Lung microvascular endothelial cell (primary cell): ENCODE results near the gene FBN1. TPM values are rescaled to one million over a fixed set of nuclear protein-coding genes. Genes with fewer than 3 reads are reported as not detected.

Source experiments
- DNase-seq, 2 donors: peaks; one replicate each; pipeline versions ENCODE4 v3.0.0 to v3.0.0-alpha.2; 2010; ENCODE audit warnings: low read depth in 2 of 2
- total RNA-seq: library from RNA; depleted of rRNA; stranded (reverse); fragments of >200 nt; gene quantifications from 2 replicates; pipeline ENCODE4 v1.2.1, GENCODE V29; 2014

Gene FBN1
- total RNA-seq, 1 donor from 2014 or later, result 69.0 TPM

DNA sequence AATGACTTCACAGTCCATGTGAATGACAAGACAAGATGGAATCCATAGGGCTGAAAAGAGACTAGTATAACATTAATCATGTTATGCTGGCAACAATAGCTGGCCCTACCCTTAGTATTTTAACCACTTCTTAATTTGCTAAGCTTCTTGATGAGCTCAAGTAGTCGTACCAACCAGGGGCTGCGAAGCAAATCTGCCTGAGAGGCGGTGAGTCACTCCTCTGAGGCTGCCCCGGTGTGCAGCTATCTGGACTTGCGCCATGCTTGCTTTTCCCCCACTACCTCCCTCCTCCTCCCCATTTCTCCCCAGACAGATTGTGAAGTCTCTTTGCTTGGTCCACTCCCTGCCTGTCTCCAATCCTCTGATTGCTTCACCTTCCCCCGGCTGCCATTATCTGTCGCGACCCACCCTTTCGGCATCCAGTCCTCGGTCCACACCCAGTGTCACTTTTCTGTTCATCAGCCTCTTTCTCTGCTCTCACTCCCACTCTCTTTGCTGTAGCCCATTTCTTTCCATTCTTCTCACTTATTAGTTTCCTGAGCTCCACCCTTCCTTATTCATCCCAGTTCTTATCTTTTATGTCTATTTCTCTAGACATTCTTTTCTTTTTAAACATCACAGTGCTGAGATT, 271.6 kb downstream of the FBN1 start:
- DNase-seq, result peak in 1 of 2 donors; percentile 83

DNA sequence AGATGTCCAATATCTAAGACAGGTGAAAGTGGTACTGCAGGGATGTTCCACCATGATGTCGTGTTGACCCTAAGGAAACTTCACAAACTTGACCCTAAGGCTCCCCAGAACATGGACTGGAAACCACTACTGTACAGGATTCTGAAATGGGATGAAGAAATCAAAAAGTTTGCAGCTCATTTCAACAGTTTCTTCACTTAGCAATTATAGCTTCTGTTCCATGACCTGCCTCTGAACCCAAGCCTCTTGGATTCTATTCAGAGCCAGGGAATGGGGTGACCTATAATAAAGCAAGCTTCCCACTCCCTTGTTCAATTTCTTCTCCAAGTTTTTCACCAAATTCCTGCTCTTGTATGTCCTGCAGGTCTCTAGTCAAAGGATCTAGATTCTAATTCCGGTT, 273.5 kb downstream of the FBN1 start:
- DNase-seq, result no peak

DNA sequence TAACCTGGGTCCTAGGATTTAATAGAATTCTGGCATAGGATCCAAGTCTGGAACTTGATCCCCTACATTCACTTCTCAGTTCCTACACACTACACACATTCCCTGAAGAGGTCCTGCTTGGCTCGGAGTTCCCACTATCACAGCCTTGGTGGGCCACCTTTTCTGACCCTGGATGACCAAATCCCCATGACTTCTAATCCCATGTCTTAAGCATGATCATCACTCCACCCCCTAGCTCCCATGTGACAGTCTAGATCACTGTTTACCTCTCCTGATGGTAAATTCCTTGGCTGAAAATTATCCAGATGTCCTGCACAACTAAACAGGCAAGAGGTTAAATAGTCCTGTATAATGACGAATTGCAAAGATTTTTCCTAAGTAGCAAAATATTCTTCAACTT, 274.0 kb downstream of the FBN1 start:
- DNase-seq, result no peak

DNA sequence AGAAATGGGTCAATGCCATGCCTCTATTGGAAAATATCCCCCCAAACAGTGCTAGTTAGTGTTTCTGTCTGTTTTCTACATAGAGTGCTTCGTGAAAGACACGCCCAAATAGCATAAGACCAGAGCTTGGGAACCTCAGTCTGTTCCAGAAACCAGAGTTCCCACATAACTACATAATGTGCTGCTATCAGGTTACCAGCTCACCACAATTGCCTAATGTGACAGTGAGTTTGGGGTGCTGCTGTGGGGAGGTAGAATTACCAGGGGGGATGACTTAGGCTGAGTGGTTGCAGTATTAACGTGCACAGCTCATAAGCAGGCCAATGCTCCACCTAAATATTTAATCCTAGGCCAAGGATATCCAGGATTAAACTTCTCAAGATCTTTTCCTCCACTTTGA, 275.0 kb downstream of the FBN1 start:
- DNase-seq, result no peak

DNA sequence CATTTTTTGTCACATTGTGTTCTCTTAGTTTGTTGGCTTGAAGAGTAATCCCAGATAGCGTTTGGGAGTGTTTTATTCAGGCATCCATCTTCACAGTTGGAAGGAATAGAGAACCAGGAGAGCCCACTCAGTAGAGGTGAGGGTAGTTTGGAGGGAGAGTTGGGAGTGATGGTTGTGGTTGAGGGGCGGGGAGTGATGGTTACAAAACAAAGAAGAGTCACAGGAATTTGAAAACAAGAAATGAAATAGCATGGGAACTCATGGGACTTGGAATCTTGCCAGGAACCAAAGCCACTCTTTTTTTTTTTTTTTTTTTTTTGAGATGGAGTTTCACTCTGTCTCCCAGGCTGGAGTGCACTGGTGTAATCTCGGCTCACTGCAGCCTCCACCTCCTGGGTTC, 278.0 kb downstream of the FBN1 start:
- peak in 1 of 2 donors; percentile 71 for DNase-seq

- DNase-seq, result peak in 1 of 2 donors; percentile 38
Observed at GRCh38 chr15:48366584-48367312, 278.8 kb downstream of the FBN1 start.

- no peak for DNase-seq
Observed at GRCh38 chr15:48365575-48365974, 279.9 kb downstream of the FBN1 start.

DNA sequence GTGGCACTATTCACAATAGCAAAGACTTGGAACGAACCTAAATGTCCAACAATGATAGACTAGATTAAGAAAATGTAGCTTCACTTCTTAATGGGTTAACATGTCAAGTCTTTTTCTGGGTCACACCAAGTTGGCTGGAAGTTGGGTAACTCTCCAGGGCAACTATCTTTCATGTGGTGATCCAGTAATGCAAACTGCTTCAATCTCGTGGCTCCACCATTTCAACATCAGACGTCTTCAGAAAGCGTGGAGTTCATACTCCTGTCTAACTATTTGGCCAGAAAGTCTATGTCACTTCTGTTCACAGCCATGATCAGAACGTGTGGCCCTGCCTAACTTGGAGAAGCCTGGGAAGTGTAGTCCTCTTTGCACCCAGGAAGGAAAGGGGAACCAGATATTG, 282.0 kb downstream of the FBN1 start:
- DNase-seq, result no peak

GRCh38 chr15:48361685-48362084, 283.8 kb downstream of the FBN1 start:
- DNase-seq, result no peak

DNA sequence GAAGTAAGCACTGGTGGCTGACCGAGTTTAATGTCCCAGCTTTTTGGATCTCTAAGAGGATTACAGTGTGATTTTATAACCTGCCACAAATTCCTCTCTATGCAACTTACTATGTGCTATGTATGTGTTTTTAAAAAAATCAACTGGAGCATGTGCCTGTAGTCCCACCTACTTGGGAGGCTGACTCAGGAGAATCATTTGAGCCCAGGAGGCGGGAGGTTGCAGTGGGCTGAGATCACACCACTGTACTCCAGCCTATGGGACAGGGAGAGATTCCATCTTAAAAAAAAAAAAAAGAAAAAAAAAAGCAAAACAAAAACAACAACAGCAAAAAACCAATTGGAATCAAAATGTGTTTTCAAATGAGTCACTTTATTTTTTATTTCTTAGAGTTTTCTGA, 284.7 kb downstream of the FBN1 start:
- DNase-seq, result peak in 1 of 2 donors; percentile 14

Other genes starting within 250 kb of the FBN1 start
- gene CEP152, start 165.4 kb upstream of the FBN1 start, total RNA-seq, result 0.79 and 4.4 TPM in 2 replicates
- 125 and 132 TPM in 2 replicates for gene EID1, start 232.4 kb upstream of the FBN1 start, total RNA-seq